ENCODE results near the gene PYGO2.
A peak's percentile ranks its signal among the peaks of the same experiment; 100 is the strongest.

The PYGO2 gene
- long read RNA-seq, transcript PYGO2-202 (3 exons, 3,146 nt), result major isoform, 74 of 87 reads
- long read RNA-seq, partial matches to known transcripts, result 0 of 87 reads
- long read RNA-seq, other reads (novel, unspliced or antisense), result 13 of 87 reads

- no peaks in the 10 kb centered on the region for H3K27me3 ChIP-seq (ENCODE audit: insufficient read depth, poor library complexity, severe bottlenecking)
- DNase-seq (ENCODE audit: low read depth in 1 of 2, low spot score in 1 of 2), result peak; percentile 81 to 90
- TF ChIP-seq GABPA (IDR thresholded peaks at IDR 0.05; ENCODE audit: low read depth) (peak; percentile 88), POLR2AphosphoS5 (IDR thresholded peaks at IDR 0.05; ENCODE audit: low read depth) (peak; percentile 76), SPI1 (IDR thresholded peaks at IDR 0.05; ENCODE audit: borderline replicate concordance, low read depth) (no peak), REST (IDR thresholded peaks at IDR 0.05; ENCODE audit: insufficient replicate concordance, low read depth) (no peak), CTCF (IDR thresholded peaks at IDR 0.05; ENCODE audit: insufficient read depth, low read length) (peak; percentile 9)
Observed at GRCh38 chr1:154961207-154962155, at the start of gene PYGO2. Gene PYGO2, minus strand, starts transcription at chr1:154961782. Its CDS starts 206 bp downstream, at chr1:154961576.

GRCh38 chr1:155011004-155011416 lies 49.4 kb upstream of the PYGO2 start:
- TF ChIP-seq CTCF (IDR thresholded peaks at IDR 0.05; ENCODE audit: insufficient read depth, low read length) (no peak), REST (IDR thresholded peaks at IDR 0.05; ENCODE audit: insufficient replicate concordance, low read depth) (no peak), SPI1 (IDR thresholded peaks at IDR 0.05; ENCODE audit: borderline replicate concordance, low read depth) (no peak), GABPA (IDR thresholded peaks at IDR 0.05; ENCODE audit: low read depth) (no peak), POLR2AphosphoS5 (IDR thresholded peaks at IDR 0.05; ENCODE audit: low read depth) (no peak)
- Histone ChIP-seq H3K27ac (replicated peaks) (peak overlapping the region; percentile 94), H3K4me3 (replicated peaks; ENCODE audit: insufficient read depth, low read length) (peak overlapping the region; percentile 76), H3K27me3 (ENCODE audit: insufficient read depth, poor library complexity, severe bottlenecking) (no peaks in the 10 kb centered on the region)
- no peak for DNase-seq (ENCODE audit: low read depth in 1 of 2, low spot score in 1 of 2)

More at GRCh38 chr1:154961207-154962155, at the start of gene PYGO2:
- Histone ChIP-seq H3K4me3 (replicated peaks; ENCODE audit: insufficient read depth, low read length) (peak within 1 kb of the TSS; percentile 79), H3K27ac (replicated peaks) (peak within 1 kb of the TSS; percentile 97)

- peak; percentile 79 to 89 for DNase-seq (ENCODE audit: low read depth in 1 of 2, low spot score in 1 of 2)
- no peak for TF ChIP-seq REST (IDR thresholded peaks at IDR 0.05; ENCODE audit: insufficient replicate concordance, low read depth)
- peak; percentile 78; the same call in 1 of the 2 replicates for TF ChIP-seq POLR2AphosphoS5 (IDR thresholded peaks at IDR 0.05; ENCODE audit: low read depth)
- peak; percentile 88 for TF ChIP-seq SPI1 (IDR thresholded peaks at IDR 0.05; ENCODE audit: borderline replicate concordance, low read depth)
- H3K27ac ChIP-seq (replicated peaks), result peak overlapping the region; percentile 94
Observed at GRCh38 chr1:155010211-155010918, 48.8 kb upstream of the PYGO2 start.

More at GRCh38 chr1:155010211-155010918, 48.8 kb upstream of the PYGO2 start:
- Histone ChIP-seq H3K4me3 (replicated peaks; ENCODE audit: insufficient read depth, low read length) (peak overlapping the region; percentile 76), H3K27me3 (ENCODE audit: insufficient read depth, poor library complexity, severe bottlenecking) (no peaks in the 10 kb centered on the region)
